NT2/D1 (cell line): ENCODE results near the gene SUSD1.

Source experiments
- YY1 ChIP-seq: IDR thresholded peaks from 2 replicates; pipeline ENCODE4 v1.6.1; 2011; ENCODE audit not compliant: insufficient read length, insufficient read depth
- ZNF274 ChIP-seq: IDR thresholded peaks from 2 replicates; pipeline ENCODE4 v1.6.1; 2011; ENCODE audit warnings: mild to moderate bottlenecking, low read depth, low read length

DNA sequence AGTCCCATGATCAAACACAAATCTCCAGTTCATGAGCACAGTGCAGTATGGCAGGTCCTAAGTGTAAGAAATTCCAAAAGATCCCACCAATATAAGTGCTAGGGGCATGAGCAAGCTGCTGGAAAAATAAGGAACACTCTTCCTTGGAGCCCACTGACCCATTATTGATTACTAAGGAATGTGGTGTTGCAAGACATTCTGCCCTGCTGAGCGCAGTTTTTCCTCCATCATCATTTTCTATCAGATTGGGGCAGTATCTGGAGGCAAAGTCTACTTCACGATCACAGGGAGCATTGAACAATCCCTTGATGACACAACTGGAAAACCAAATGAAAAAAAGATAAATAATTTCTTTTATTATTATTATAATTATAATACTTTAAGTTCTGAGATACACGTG lies 149.2 kb downstream of the SUSD1 start:
- no peak for TF ChIP-seq ZNF274
- TF ChIP-seq YY1: no peak
